SKM-1 treated with dmso at 0.1 percent for 144 hours (cell line): ENCODE data around the gene IGDCC3.

Experiments
- DNase-seq: peaks from one replicate; lab custom pipeline; 2025; ENCODE audit not compliant: unreplicated experiment; lab: John Stamatoyannopoulos, UW

IGDCC3 gene

GRCh38 chr15:65377976-65378366, at the start of gene IGDCC3:
Gene IGDCC3 (minus strand): TSS chr15:65378002. CDS start chr15:65377788, 214 bp downstream.
- DNase-seq: no peak

GRCh38 chr15:65426216-65426853, 48.5 kb upstream of the IGDCC3 start:
- no peak for DNase-seq

- no peak for DNase-seq
Observed at GRCh38 chr15:65424683-65425082, 46.9 kb upstream of the IGDCC3 start.

- no peak for DNase-seq
Observed at GRCh38 chr15:65423976-65424679, 46.3 kb upstream of the IGDCC3 start.

DNA sequence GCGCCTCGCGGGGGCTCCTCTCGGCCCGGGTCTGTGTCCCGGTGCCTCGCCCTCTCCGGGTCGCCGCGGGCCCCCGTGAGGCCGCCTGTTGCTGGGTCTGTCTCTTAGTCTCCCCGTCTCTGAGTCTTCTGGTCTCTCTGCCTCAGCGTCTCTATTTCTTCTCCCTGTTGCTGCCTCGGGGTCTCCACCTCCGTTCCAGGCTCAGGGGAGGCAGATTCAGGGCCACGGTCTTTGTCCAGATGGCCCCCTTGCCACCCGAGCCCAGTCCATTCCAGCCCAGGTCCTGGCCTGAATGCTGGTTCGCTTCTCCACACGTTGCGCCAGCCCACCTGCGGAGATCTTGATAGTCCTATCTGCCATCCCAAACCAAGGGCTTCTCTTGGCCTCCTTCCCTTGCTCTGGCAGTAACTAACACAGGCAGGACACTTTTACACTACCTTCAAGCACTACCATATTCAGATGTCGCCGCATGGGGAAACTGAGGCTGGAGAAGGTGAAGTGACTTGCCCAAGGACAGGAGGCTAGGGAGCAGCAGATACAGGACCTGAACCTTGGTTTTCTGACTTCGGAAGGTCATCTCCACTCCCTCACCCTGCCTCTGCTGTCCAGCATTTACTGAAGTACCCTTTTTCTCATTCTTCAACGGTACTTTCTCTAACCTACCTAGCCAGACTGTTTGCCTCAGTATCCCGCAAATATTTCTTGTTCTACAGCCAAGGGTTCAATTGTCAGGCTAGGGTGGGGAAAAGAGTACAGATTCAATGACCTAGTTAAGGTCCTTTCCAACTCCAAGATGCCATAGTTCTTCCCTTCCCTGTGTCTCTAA, 45.6 kb upstream of the IGDCC3 start:
- no peak for DNase-seq

- DNase-seq: no peak
Observed at GRCh38 chr15:65421360-65422215, 43.8 kb upstream of the IGDCC3 start.

DNA sequence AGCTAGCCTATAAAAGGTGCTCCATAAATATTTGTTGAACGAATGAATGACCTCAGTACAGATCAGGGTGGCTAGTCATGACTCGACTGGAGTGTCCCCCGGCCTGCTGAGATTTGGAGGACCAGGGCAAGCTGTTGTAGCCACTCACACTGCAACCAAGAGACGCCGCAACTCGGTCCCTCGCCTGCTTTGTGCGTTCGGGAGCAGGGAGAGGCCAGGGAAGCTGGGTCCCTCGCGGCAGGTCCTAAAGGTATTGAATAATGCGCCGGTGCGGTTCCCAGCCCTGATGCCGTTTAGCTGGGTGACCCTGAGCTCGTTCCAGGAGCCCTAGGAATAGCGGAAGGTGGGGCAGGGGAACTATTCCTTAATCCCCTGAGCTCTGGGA, 43.2 kb upstream of the IGDCC3 start:
- DNase-seq: no peak

DNA sequence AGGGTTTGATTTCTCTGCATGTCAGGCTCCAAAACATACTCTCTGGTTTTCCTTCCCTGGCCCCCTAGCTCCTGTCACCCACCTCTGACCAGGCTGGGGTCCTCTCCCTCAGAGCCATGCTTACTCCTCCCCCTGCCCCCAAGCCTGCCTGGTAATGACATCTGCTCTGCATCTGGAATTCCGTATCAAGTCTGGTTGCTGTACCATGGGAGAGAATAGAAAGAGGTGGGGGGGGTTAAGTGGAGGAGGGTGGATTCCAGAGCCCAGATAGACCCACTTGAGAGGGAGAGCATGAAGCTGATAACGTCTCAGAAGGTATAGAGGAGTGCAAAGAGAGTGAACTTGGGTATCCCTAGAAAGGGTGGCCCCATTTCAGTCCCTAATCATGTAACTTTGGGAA, 40.8 kb upstream of the IGDCC3 start:
- DNase-seq: no peak

DNA sequence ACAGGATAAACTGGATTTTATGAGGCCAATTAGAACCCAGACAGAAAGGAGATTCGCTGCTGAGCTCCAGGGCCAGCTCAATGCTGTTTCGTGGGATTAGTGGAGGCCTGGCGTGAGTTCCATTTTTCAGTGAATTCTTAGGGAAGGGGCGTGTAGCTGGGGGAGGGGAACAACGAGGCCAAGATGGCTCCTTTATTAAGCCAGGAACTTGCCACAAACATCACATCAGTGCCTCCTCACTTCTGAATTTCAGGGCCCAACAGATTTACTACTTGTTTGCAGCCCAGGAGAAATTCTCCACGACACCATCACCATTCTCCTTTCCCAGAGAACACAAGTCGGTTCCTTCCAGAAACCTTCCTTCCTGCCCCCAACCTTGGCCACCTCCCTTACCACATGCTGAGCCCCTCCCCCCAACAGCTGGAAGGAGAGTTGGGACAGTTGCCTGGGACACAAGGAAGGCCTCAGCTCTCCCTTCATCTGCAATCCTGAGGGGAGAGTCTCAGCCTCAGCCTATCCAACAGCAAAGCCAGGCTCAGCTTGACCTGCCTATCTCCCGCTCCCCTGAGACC, 39.1 kb upstream of the IGDCC3 start:
- no peak for DNase-seq

GRCh38 chr15:65414841-65415621, 37.2 kb upstream of the IGDCC3 start:
- no peak for DNase-seq

GRCh38 chr15:65413760-65414144, 36.0 kb upstream of the IGDCC3 start:
- DNase-seq: no peak

GRCh38 chr15:65413051-65413759, 35.4 kb upstream of the IGDCC3 start:
- no peak for DNase-seq

- no peak for DNase-seq
Observed at GRCh38 chr15:65412556-65412955, 34.8 kb upstream of the IGDCC3 start.

DNA sequence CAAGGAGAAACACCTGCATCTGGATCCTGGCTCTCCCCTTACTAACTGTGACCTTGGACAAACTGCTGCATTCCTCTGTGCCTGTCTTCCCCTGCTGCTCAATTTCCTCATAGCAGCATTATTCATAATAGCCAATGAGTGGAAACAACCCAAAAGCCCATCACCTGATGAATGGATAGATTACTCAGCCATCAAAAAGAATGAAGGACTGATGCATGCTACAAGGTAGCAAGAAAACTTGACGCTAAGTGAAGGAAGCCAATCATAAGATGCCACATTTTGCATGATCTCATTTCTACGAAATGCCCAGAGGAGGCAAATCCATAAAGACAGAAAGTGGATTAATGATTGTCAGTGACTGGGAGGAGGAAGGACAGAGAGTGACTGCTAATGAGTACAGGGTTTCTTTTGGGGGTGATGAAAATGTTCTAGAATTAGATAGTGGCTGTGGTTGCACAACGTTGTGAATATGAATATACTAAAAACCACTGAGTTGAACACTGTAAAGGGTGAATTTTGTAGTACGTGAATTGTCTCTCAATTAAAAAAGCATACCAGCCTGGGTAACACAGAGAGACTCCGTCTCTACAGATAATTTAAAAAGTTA, 33.8 kb upstream of the IGDCC3 start:
- DNase-seq: no peak

DNA sequence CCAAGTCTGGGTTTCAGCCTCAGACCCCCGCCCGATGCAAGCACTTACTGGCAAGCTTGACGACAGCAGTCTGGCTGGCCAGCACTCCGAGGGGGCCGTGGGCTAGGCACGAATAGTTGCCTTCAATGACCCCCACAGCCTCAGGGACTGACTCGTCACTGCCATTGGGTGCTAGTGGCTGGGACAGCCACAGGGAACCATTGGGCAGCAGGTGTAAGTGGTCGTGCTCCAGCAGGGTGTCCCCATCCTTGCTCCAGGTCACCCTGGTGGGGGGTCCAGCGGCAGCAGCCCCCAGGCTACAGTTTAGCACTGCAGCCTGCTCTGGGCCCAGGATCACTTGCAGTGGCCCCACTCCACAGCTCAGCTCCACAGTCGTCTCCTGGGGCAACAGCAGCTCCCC, 33.2 kb upstream of the IGDCC3 start:
- DNase-seq: no peak

DNA sequence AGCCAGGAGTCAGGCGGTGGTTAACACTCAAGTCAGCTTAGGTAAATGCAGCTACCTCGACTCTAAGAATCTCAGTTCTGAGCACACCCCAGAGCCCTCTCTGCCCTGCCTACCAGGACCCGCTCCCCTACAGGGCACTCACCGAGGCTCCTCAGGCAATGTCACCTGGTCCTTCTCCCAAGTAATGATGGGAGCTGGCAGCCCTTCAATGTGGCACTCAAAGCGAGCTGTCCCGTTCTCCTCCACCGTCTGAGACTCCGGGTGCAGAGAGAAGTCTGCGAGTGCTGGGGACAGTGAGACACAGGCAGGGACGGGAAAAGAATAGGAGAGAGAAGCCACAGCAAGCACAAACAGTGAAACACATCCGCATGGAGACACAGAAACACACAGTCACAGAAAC, 32.2 kb upstream of the IGDCC3 start:
- no peak for DNase-seq

DNA sequence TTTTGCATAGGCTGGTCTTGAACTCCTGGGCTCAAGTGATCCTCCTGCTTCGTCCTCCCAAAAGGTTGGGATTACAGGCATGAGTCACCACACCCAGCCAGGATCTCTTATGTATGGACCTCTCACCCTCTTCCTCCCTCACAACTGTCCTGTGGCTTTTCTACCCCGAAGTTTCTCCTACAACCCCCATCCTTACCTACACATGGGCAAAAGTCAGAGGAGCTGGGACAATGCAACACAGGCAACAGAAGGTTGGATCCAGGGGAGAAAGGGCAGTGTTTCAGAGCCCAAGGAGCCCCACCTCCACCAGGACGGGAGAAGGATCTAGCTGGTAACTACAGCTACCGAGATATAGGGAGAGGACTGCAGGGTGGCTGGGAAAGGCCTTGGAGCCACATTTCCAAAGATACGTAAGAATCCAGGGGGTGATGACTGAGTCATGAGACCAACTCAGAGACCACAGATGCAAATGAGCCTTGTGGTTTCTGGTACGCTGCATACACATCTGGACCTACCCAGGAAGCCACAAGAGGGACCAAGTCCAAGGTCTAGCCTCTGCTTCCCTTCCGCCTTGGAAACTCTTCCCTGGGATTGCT, 31.3 kb upstream of the IGDCC3 start:
- DNase-seq: no peak

DNA sequence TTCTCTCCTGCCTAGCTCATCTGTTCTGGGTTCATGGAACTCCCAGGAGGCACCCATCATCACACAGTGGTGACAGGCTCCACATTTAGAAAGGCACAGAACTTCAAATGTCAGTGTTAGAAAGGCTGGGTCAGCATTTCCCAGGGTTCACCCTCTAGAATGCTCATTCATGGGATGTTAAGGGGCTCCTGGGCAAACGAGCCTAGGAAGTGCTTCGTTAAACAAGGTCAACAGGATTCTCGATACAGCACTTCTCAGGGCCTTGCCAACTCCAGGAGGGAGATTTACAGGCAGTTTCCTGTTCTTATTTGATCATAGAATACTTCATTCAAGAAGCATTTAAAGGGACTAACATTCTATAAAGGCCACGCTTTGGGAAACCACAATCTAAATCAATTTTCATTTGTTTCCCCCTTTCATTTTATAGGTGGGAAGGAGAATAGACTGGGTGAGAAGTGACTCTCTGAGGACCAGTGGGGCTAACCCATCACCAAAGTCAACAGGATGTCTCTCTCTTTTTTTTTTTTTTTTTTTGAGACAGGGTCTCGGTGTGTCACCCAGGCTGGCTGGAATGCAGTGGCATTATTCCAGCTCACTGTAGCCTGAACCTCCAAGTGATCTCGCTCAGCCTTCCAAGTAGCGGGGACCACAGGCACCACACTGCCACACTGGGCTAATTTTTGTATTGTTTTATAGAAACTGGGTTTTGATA, 30.7 kb upstream of the IGDCC3 start:
- no peak for DNase-seq
